Astrocyte of the hippocampus (primary cell): ENCODE measurements around the gene PDE6D.

Experiments
- DNase-seq: peaks from one replicate; pipeline ENCODE4 v3.0.0; 2011; ENCODE audit warnings: low read depth, low spot score

Gene PDE6D

DNA sequence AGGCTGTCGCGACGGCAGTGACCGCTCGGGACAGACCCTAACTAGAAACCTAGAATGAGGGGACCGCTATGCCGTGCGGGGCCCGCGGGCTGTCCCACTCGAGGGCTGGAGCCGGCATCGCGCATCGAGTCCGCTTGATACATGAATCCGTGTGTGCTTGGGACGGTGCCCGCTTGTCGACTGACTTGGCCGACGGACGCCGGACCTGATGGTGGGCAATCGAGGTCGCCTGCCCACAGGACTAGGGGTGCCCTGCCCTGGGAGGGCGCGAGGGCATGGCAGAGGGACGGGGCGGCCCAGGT lies 73.5 kb downstream of the PDE6D start:
- DNase-seq = no peak

DNA sequence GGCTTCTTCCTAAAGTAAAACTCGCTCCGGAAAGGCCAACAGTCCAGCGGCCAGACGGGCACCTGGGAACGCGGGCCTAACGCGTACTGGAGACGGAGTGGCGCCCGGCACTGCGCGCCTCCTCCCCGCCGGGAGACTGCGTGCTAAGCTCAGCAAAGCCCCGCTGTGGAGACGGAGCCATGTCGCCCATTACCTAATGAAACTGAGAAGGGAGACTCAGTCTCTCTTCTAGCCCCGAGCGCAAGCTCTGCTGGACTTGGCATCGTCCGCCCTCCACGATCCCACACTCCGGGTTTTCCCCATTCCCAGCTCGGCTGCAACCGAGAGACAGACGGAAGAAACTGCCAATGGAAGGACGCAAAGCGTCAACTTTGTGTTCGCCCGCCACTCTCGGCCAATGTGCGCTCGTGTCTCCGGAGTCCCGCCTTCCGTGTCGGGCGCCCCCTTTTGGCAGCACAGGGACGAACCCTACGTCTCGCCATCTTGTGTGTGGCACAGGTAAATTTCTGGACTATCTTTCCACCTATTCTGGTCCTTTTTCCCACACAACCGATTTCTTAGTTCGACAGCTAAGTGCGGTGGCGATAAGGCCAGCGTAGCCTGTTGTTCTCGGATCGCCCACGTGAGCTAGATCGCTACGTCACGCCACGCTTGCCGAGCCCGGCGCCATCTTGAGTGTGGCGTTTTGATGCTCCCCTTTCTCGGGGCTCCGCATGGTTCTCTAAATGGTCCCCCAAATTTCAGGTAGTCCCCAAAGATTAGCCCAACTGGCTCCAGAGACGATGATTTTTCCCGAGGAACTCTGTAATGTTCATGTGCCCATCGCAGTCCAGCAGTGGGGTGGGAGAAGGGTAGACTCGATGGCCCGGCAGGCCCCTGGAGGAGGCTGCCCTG lies 74.1 kb downstream of the PDE6D start:
- peak; percentile 99 for DNase-seq

DNA sequence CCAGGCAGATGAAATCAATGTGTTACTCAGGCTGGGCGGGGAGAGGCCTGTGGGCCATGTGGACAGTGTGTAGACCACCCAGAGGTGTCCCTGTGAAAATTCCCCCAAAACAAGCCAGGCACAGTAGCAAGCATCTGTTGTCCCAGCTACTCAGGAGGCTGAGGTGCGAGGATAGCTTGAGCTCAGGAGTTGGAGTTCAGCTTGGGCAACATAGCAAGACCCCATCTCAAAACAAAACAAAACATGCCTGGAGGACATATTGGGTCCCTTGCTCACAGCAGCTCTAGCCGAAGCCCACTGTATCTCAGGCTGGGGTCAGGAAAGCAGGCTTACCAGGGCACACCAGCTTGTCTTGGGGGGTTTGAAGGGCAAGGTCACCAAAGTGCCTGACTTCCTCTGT lies 77.1 kb downstream of the PDE6D start:
- no peak for DNase-seq

DNA sequence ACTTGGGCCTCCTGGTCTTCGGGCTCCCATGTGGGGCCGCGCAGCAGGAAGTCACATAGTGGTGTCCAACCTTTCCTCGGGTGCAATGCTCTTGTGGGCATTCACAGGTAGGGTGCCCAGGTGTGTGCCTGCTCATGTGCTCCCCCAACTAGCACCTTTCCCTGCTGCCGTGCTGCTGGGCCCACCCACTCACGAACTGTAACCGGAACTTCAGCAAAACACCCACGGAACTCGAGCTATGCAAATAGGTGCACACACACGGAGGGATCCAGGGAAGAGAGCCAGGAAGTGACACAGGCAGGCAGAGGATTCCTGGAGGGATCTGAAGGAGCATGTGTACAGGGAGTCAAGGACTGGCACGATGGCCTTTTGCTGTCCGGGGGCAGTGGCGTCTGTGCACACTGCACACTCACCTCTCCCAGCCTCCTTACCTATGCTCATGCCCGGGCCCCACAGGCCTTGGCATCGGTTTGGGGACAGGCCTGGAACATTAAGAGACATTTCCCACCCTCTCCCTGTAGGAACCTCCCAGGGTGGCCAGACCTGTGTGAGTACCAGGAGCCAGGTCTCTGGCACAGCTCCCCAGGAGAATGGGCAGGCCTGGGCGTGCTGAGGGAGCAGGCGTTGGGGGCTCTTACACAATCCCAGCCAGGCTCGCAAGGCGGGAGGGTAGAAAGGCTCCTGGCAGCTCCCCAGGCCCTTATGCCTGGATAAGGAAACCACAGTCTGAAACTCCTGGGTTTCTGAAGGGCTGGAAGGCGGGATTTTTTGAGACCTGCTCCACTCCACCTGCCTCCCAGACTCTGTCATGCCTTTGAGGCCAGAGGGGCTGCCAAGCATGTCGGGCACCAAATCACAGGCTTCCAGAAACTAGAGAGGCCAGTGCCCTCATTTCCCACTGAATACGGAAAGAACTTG lies 79.4 kb downstream of the PDE6D start:
- DNase-seq = peak; percentile 84

DNA sequence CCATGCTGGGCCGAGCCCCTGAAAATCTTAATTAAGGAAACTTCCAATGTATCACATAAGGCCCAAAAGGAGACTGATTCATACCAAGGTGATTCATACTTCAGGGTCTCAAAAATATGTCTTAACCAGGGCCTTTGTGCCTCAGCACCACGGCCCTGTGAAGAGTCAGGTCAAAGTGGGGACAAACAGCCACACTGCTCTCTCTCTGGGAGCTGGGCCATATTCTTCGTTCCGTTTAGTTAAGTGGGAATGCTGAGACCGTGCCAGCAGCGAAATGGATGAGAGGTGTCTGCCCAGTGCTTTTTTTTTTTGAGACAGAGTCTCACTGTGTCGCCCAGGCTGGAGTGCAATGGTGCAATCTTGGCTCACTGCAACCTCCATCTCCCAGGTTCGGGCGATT lies 82.1 kb downstream of the PDE6D start:
- DNase-seq = peak; percentile 67

DNA sequence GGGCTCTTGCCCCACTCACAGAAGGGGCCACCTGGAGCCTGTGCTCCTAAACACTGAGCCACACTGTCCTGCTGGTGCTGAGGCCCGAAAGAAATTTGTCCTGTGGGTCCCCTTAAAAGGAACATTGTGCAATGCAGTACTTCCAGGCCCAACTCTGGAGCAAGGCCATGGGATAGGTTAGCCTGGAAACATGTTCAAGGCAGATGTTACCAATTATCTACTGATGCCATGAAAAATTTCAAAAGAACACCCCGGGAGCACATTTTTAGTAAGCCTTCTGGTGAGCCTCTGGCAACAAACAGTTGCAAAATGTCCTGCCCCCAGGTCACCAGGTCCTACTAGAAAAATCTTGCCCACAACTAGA lies 85.1 kb downstream of the PDE6D start:
- DNase-seq = no peak

DNA sequence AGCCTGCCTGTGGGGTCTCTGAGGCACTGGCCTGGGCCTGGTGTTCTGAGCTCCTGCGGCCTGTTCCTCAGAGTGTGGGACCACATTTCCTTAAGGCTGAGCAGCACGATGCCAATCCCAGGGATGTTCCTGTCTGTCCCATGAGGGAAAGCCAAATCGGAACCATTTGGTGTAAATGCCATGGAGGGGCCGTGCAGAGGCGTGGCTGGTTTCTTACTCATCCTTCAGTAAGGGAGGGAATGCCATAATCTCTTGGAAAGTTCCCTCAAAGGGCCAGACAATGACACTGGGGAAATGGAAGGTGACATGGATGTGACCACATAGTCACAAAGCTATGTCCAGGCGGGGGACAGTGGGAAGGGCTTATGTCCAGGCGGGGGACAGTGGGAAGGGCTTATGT lies 87.1 kb downstream of the PDE6D start:
- DNase-seq = no peak

DNA sequence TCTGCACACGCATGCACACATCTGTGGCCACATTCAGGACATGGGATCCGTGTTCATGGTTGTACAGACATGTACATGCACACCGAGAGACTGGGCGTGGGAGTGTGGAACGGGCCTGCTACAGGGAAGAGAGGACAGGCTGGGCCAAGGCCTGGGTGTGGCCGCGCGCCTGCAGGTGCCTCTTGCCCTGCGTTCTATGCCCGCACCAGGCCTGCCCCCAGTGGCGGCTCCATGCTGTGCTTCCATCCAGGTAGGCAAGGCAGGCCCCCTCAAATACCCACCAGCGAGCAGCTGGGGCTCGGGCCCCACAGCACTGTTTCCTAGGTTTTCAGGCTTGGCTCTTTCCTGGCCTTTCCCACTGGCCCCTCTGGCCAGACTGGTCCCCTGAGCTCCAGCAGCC lies 88.2 kb downstream of the PDE6D start:
- DNase-seq = no peak

DNA sequence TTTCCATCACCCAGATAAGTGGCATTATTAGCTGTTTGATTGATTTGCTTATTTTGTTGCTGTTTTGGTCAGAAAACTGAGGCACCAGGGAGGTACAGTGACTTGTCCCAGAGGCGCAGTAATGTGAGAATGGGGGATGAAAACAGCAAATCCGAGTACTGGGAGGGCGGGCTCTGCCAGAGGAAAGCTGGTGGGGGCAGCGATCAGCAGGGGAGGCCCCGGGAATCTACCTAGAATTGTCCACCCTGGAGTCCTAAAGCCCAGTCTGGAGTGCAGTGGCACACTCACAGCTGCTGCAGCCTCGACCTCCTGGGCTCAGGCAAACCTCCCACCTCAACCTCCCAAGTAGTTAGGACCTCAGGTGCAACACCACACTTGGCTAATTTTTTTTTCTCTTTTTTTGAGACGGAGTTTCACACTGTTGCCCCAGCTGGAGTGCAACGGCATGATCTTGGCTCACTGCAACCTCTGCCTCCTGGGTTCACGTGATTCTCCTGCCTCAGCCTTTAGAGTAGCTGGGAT lies 89.8 kb downstream of the PDE6D start:
- DNase-seq = no peak

DNA sequence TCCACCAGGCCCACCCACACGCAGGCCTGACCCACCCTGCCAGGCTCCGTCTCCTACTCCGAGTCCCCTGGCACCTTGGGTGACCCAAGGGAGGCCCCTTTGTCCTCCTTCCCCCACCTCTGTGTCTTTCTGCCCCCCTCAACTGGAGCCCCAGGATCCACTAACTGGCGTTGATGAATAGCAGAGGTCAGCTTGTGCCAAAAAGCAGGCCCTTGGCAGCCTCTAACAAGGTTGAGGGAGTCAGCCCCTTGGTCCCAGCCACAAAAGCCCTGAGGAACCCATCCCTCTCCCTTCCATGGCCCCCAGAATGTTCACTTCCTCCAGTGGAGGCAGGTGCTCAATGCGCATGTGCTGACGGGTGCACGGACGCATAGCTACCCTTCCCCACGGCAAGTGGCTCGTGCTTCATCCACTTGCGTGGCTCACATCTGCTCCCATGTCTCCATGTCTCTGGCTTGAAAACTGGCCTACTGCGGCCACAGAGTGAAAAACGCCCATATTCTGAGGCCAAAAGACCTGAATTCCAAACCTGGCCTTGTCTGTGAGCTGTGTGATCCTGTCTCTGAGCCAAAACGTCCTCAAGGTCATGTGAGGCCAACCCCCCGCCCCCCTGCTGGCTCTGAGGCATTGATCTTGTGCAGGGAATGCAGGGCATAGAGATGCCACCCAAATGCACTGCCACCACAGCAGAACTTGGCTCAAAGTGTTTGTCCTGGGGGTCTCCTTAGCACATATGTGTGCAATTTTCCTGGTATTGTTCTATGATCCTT lies 91.8 kb downstream of the PDE6D start:
- DNase-seq = no peak

DNA sequence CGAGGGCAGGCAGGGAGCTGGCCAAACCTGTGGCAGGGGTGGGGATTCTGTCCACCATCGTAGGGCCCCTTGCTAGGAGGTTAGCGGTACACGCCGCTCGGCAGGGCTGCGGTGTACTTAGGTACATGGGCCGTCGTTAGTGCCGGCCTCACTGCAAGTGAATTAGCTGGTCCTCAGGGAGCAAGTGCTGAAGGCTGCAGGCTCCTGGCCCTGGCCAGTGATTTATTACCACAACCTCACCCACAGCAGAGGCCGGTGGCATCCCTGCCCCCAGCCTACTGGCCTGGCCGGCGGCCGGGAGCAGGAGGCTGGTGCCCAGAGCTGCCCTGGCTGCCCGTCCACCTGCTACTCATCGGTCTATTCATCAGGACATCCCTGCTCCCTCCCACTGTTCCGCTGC lies 92.4 kb downstream of the PDE6D start:
- no peak for DNase-seq

DNA sequence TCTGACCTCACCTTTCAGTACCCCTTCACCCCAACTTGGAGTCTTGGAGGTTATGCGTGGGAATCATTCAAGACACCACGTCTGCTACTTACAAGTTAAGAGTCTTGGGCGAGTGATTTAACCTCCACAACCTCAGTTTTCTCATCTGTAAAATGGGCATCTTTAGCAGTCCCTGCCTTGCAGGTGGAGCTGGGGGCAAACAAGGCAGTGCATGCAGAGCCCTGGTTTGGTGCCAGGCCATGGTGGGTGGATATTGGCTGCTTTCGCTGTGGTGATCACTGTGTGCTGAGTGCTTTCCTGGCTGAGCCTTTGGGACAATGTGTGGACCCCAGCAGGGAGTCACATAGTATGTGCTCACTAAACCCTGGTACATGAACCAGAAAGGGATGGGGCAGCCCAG lies 93.1 kb downstream of the PDE6D start:
- DNase-seq = no peak

DNA sequence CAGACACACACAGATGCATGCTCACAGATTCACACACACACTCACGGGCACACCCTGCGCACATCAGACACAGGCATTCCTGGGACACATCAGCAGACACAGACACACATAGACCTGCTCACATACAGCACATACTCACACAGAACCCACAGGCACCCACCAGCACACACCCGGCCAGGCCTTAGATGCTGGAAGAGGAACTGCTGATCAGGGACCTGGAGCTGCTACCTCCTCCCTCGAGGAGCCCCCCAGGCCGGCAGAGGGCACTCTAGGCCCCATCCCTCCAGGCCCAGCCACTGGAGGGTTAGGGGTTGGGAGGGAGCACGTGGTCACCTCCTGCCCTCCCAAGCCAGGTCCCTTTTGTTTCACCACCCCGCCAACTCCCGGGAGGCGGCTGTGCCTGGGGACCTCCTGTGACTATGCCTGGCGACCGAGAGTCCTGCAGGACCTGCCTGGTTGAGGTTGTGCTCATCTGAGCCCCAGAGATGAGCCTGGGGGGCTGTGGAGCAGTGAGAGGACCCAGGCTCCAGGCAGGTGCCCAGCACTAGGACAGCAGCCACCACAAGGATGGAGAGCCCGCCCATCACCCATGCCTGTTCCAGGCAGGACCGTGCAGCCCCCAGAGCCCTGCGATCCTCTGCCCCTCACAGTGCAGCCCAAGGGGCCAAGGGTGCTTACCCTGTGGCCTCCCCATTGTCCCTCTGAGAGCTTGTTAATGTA lies 93.8 kb downstream of the PDE6D start:
- peak; percentile 64 for DNase-seq

DNA sequence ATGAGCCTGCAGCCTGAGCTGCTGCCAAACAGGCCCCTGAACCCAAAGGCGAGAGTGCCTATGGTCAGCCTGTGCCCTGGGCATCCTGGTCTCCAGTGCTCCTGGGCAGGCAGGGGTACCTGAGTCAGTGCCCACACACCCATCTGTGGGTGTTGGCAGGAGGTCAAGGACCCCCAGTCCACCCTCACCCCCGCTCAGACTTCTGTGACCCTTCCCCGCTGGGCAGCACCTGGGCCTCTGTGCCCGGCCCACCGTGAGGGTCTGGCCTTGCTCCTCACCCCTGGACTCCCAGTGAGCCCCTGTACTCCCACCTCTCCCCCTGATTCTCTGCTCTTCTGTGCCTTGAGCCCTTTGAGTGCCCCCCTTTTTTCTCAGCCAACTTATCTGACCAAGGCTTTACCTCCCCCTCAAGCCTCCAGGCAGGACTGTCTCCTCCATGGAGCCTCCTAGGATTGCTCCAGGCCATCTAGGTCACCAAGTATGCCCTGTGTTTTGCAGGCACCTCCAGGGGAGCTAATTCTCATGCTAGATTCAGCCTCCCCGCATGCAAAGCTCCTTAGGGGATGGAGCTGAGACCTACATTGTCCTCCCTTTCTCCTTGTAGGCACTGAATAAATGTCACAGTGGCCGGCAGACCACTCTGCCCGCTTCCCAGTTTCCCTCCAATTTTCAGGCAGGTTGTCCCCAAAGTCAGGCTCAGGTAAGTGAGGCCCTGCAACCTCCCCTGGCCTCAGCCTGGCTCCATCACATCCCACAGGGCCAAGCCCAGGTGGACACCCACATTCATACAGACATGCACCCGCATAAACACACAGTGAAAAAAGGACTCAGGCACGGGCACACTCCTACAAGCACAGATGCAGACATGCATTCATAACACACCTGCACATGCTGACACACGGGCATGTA lies 94.6 kb downstream of the PDE6D start:
- no peak for DNase-seq

DNA sequence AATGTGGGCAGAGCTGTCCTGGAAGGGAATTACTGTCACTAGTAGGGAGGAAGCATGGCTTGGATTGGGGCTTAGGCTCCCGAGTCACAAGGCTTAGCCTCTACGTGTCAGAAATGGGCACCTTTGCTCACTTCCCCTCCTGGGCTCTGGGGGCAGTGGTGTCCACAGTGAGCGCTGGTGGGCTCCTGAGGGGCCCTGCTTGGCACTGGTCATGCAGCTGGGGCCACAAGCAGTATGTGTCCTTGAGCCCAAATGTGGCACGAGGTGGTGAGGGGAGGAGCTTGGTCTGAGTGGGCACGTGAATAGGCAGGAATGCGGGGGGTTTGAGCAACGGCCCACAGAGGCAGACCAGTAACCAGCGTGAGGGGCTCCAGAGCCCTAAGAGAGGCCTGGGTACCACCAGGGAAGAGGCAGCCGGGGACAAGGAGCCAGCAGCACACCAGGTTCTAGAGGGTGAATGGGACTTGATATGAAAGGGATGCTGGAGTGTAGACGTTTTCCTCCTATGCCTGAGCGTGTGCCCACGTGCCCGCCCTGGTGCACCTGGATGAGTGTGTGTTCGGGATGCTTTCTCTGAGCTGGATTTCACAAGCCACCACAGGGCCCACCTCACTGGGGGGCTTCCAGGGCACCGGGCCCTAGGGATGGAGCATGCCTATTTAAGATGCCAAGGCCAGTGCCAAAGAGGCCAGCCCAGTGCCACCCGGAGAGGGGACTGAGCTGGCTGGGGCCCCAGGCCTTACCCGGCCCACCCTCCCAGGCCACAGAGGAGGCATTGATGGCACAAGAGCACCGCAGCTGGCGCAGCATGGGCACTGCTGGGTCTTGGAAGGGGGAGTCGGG lies 95.5 kb downstream of the PDE6D start:
- no peak for DNase-seq

DNA sequence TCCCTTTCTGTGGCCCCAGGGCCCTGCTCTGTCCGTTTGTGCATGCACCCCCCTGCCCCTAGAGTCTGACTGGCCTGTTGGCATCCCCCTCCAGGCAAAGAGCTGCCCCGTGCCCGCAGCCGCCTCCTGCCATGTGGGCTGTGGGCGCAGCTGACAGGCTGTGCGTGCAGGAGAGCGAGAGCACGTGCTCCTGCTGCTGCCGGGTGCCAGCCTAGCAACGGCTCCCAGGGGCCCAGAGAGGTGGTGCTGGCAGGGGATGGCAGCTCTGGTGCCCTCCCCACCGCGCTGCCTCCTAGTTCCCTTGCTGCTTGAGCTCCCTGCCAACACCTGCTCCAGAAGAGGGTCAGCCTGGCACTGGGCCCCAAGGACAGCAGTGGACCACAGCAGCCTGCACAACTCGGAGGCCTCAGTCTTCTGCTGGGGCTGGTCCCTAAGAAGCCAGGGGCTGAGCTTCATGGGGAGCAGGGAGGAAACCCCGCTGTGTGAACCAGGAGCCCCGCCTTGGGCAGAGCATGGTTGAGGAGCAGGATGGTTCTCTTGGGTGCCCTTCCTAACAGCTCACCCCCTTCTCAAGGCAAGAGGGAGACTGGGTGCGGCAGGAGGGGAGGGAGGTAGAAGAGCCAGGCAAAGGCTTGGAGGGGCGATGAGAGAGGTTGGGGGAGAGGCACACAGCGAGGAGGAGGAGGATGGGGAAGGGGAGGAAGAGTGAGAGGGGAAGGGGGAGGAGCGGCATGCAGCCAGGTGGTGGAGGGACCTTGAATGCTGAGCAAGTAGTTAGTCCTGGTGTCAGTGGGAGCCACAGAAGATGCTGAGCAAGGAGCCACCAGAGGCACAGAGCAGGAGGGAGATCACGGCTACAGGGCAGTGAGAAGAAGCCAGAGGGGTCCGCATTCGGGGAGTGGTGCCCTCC lies 96.5 kb downstream of the PDE6D start:
- no peak for DNase-seq

DNA sequence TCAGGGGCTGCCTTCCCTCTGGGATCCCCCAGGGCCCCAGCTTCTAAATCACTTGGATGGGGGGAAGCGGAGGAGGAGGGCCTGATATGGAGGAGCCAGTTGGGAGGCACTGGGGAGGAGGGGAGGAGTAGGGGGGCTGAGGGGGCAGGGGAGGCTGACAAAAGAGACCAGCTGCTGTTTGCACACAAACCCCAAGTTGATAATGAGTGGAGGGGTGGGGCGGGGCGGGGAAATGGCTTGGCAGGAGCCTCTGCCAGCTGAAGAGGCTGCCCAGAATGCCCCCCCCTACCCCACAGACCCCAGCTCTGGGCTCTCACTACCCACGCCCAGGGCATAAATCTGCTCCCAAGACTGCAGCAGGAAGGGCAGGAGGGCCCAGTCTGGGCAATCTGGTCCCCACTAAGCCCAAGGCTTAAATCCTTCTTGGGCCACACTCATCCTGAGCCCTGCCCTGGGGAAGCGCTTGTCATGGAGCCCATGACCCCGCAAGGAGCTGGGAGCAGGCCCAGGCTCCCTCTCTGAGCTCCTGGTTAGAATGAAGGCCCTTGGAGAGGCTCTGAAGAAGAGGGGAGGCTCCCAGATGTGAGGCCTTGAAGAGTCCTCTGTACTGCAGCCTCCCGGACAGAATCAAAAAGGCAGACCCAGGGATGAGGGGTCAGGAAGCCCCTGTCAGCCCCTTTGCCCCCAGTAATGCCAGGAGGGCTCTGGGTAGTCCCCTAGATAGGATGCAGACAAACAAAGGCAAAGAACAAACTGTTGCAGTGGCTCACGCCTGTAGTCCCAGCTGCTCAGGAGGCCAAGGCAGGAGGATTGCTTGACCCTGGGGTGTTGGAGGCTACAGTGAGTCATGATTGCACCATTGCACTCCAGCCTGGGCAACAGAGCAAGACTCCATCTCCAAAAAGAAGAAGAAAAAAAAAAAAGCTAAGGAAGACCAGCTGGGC lies 97.5 kb downstream of the PDE6D start:
- DNase-seq = no peak
